HUES48 (cell line): ENCODE data around the gene CLASP1.
"Not testable (repeated sequence)": the region's sequence is repeated elsewhere in the genome, so short reads cannot be mapped to it uniquely, and the experiment has no call there.

Experiments used
- H3K27ac ChIP-seq: one replicate; pipeline ENCODE4 v1.7.0; 2013; ENCODE audit warnings: low read depth, low read length, inconsistent platforms
- H3K27me3 ChIP-seq: 2 replicates; pipeline ENCODE4 v1.6.1; 2013; ENCODE audit warnings: mild to moderate bottlenecking, low read length; ENCODE audit not compliant: control insufficient read depth, insufficient read depth
- H3K36me3 ChIP-seq: 2 replicates; pipeline ENCODE4 v1.6.1; 2013; ENCODE audit warnings: low read length; ENCODE audit not compliant: control insufficient read depth, insufficient read depth
- H3K4me1 ChIP-seq: 2 replicates; pipeline ENCODE4 v1.6.1; 2013; ENCODE audit warnings: mild to moderate bottlenecking, low read length; ENCODE audit not compliant: control insufficient read depth, insufficient read depth
- H3K4me3 ChIP-seq: 2 replicates; pipeline ENCODE4 v1.5.1; 2013; ENCODE audit warnings: mild to moderate bottlenecking, low read depth, low read length
- H3K9ac ChIP-seq: 2 replicates; pipeline ENCODE4 v1.6.1; 2013; ENCODE audit warnings: mild to moderate bottlenecking, low read depth, low read length, moderate library complexity
- H3K9me3 ChIP-seq: 2 replicates; pipeline ENCODE4 v1.6.1; 2013; ENCODE audit warnings: low read length; ENCODE audit not compliant: control insufficient read depth, insufficient read depth

The CLASP1 gene

GRCh38 chr2:121387591-121388325 is 261.5 kb downstream of the CLASP1 start:
- Histone ChIP-seq H3K27me3 (no peaks in the 10 kb centered on the region), H3K27ac (no peak overlapping the region)

GRCh38 chr2:121386707-121387106 is 262.6 kb downstream of the CLASP1 start:
- H3K27me3 ChIP-seq: no peaks in the 10 kb centered on the region
- no peaks in the 10 kb centered on the region for H3K4me1 ChIP-seq
- peaks cover 52% of the 10 kb centered on the region for H3K36me3 ChIP-seq
- no peak overlapping the region for H3K9ac ChIP-seq
- H3K9me3 ChIP-seq: no peaks in the 10 kb centered on the region
- H3K4me3 ChIP-seq: no peak overlapping the region
- H3K27ac ChIP-seq: no peak overlapping the region

More at GRCh38 chr2:121387591-121388325, 261.5 kb downstream of the CLASP1 start:
- Histone ChIP-seq H3K4me3 (no peak overlapping the region), H3K4me1 (no peaks in the 10 kb centered on the region), H3K9me3 (no peaks in the 10 kb centered on the region), H3K36me3 (peaks cover 41% of the 10 kb centered on the region), H3K9ac (no peak overlapping the region)

- Histone ChIP-seq H3K36me3 (peaks cover 54% of the 10 kb centered on the region), H3K27me3 (no peaks in the 10 kb centered on the region), H3K4me3 (no peak overlapping the region), H3K9ac (no peak overlapping the region), H3K4me1 (no peaks in the 10 kb centered on the region), H3K27ac (no peak overlapping the region), H3K9me3 (no peaks in the 10 kb centered on the region)
Observed at GRCh38 chr2:121386102-121386501, 263.2 kb downstream of the CLASP1 start.

- Histone ChIP-seq H3K27ac (no peak overlapping the region), H3K4me1 (no peaks in the 10 kb centered on the region), H3K9me3 (no peaks in the 10 kb centered on the region), H3K27me3 (no peaks in the 10 kb centered on the region), H3K4me3 (no peak overlapping the region), H3K9ac (no peak overlapping the region), H3K36me3 (peaks cover 74% of the 10 kb centered on the region)
Observed at GRCh38 chr2:121382744-121383143, 266.5 kb downstream of the CLASP1 start.

- no peak overlapping the region for H3K9ac ChIP-seq
- H3K4me1 ChIP-seq: no peaks in the 10 kb centered on the region
- no peaks in the 10 kb centered on the region for H3K27me3 ChIP-seq
- H3K4me3 ChIP-seq: no peak overlapping the region
- H3K27ac ChIP-seq: no peak overlapping the region
- H3K9me3 ChIP-seq: no peaks in the 10 kb centered on the region
- H3K36me3 ChIP-seq: peaks cover 63% of the 10 kb centered on the region
Observed at GRCh38 chr2:121377646-121378045, 271.6 kb downstream of the CLASP1 start.

GRCh38 chr2:121376535-121377250 is 272.6 kb downstream of the CLASP1 start:
- no peak overlapping the region for H3K4me3 ChIP-seq
- H3K9me3 ChIP-seq: no peaks in the 10 kb centered on the region
- no peaks in the 10 kb centered on the region for H3K4me1 ChIP-seq
- H3K9ac ChIP-seq: no peak overlapping the region
- no peaks in the 10 kb centered on the region for H3K27me3 ChIP-seq
- no peak overlapping the region for H3K27ac ChIP-seq
- H3K36me3 ChIP-seq: peaks cover 54% of the 10 kb centered on the region

GRCh38 chr2:121375621-121376159 is 273.6 kb downstream of the CLASP1 start:
- Histone ChIP-seq H3K36me3 (peaks cover 45% of the 10 kb centered on the region), H3K4me3 (no peak overlapping the region)

GRCh38 chr2:121374412-121375075 is 274.7 kb downstream of the CLASP1 start:
- H3K9ac ChIP-seq, H3K27me3 ChIP-seq, H3K27ac ChIP-seq, H3K9me3 ChIP-seq, H3K4me3 ChIP-seq, H3K4me1 ChIP-seq: not testable (repeated sequence)
- peaks cover 35% of the 10 kb centered on the region for H3K36me3 ChIP-seq

More at GRCh38 chr2:121375621-121376159, 273.6 kb downstream of the CLASP1 start:
- no peaks in the 10 kb centered on the region for H3K27me3 ChIP-seq
- no peaks in the 10 kb centered on the region for H3K9me3 ChIP-seq
- no peaks in the 10 kb centered on the region for H3K4me1 ChIP-seq
- H3K9ac ChIP-seq: no peak overlapping the region
- H3K27ac ChIP-seq: no peak overlapping the region

GRCh38 chr2:121372721-121373353 is 276.4 kb downstream of the CLASP1 start:
- Histone ChIP-seq H3K9me3 (no peaks in the 10 kb centered on the region), H3K4me1 (no peaks in the 10 kb centered on the region), H3K4me3 (no peak overlapping the region), H3K9ac (no peak overlapping the region), H3K36me3 (peaks cover 27% of the 10 kb centered on the region), H3K27ac (no peak overlapping the region), H3K27me3 (no peaks in the 10 kb centered on the region)

- Histone ChIP-seq H3K27me3 (no peaks in the 10 kb centered on the region), H3K9ac (no peak overlapping the region), H3K9me3 (no peaks in the 10 kb centered on the region), H3K36me3 (peaks cover 26% of the 10 kb centered on the region), H3K4me1 (no peaks in the 10 kb centered on the region), H3K4me3 (no peak overlapping the region), H3K27ac (no peak overlapping the region)
Observed at GRCh38 chr2:121372082-121372481, 277.2 kb downstream of the CLASP1 start.
